IMR-90 (cell line): ENCODE data around the gene SCD. TPM values are rescaled to one million over a fixed set of nuclear protein-coding genes. Genes with fewer than 3 reads are reported as not detected.

ENCODE experiments used
- ATAC-seq: fragments of 200-7000 bp; cut with Tn5 transposase; 2 replicates; pipeline ENCODE4 v1.9.1; 2020; ENCODE audit warnings: low read depth, mild to moderate bottlenecking, moderate library complexity
- BruUV-seq: library from RNA; stranded (reverse); fragments of 400-500 nt; replicated peaks from 2 replicates; lab custom pipeline; 2021; lab: Mats Ljungman, UMichigan
- CTCF ChIA-PET: fragments of 300-600 bp; formaldehyde crosslinking; extraction: SDS; loops from one replicate; lab custom pipeline; 2021; ENCODE audit warnings: antibody characterized with exemption; lab: Yijun Ruan, JAX
- POLR2A ChIA-PET: fragments of 300-600 bp; sonication (Branson Sonifier 250); formaldehyde crosslinking; loops from one replicate; lab custom pipeline; 2022; ENCODE audit warnings: antibody characterized with exemption; ENCODE audit not compliant: unreplicated experiment; lab: Charles Lee
- DNase-seq: peaks from one replicate; pipeline ENCODE4 v3.0.0; 2013
- H2AFZ ChIP-seq: replicated peaks from 2 replicates; pipeline ENCODE3; 2013; ENCODE audit warnings: low read length, mild to moderate bottlenecking; ENCODE audit not compliant: poor library complexity
- H2AK5ac ChIP-seq: 2 replicates; pipeline ENCODE4 v1.6.1; 2013; ENCODE audit warnings: low read depth, low read length, inconsistent platforms
- H2AK9ac ChIP-seq: replicated peaks from 2 replicates; pipeline ENCODE3; 2013; ENCODE audit warnings: mild to moderate bottlenecking, low read depth, low read length, moderate library complexity; ENCODE audit not compliant: poor library complexity
- H2BK120ac ChIP-seq: 2 replicates; pipeline ENCODE4 v1.6.1; 2013; ENCODE audit warnings: low read depth, low read length, inconsistent platforms
- H2BK15ac ChIP-seq: 3 replicates; pipeline ENCODE4 v1.6.1; 2013; ENCODE audit warnings: low read depth, low read length, inconsistent platforms
- H2BK20ac ChIP-seq: 2 replicates; pipeline ENCODE4 v1.6.1; 2013; ENCODE audit warnings: low read depth, mild to moderate bottlenecking, inconsistent platforms, low read length, moderate library complexity
- H2BK5ac ChIP-seq: 2 replicates; pipeline ENCODE4 v1.6.1; 2013; ENCODE audit warnings: mild to moderate bottlenecking, low read depth, low read length, inconsistent platforms; ENCODE audit not compliant: poor library complexity, severe bottlenecking
- H3K14ac ChIP-seq: replicated peaks from 2 replicates; pipeline ENCODE4 v1.6.1; 2013; ENCODE audit warnings: low read depth, low read length, inconsistent platforms
- H3K18ac ChIP-seq: 2 replicates; pipeline ENCODE4 v1.6.1; 2013; ENCODE audit warnings: low read depth, low read length, control low read depth
- H3K23ac ChIP-seq: 2 replicates; pipeline ENCODE4 v1.6.1; 2013; ENCODE audit warnings: low read depth, low read length, inconsistent platforms
- H3K27ac ChIP-seq: 2 replicates; pipeline ENCODE4 v1.5.1; 2013; ENCODE audit warnings: mild to moderate bottlenecking, control low read depth, low read length; ENCODE audit not compliant: insufficient read depth
- H3K27me3 ChIP-seq: 2 replicates; pipeline ENCODE4 v1.6.1; 2013; ENCODE audit warnings: low read length; ENCODE audit not compliant: control insufficient read depth, insufficient read depth
- H3K36me3 ChIP-seq: 2 replicates; pipeline ENCODE4 v1.6.1; 2013; ENCODE audit warnings: low read length, mixed read lengths; ENCODE audit not compliant: control insufficient read depth, insufficient read depth
- H3K4ac ChIP-seq: 2 replicates; pipeline ENCODE4 v1.6.1; 2013; ENCODE audit warnings: low read depth, low read length, inconsistent platforms
- H3K4me1 ChIP-seq: 2 replicates; pipeline ENCODE4 v1.6.1; 2013; ENCODE audit warnings: low read length, mixed read lengths; ENCODE audit not compliant: control insufficient read depth, insufficient read depth
- H3K4me2 ChIP-seq: 2 replicates; pipeline ENCODE4 v1.6.1; 2013; ENCODE audit warnings: low read depth, mild to moderate bottlenecking, control low read depth, low read length, moderate library complexity
- H3K4me3 ChIP-seq: 2 replicates; pipeline ENCODE4 v1.5.1; 2013; ENCODE audit warnings: low read depth, mild to moderate bottlenecking, control low read depth, low read length, moderate library complexity; ENCODE audit not compliant: insufficient read depth
- H3K56ac ChIP-seq: 2 replicates; pipeline ENCODE4 v1.6.1; 2013; ENCODE audit warnings: low read length, inconsistent platforms; ENCODE audit not compliant: insufficient read depth; ENCODE audit errors: extremely low read depth
- H3K79me1 ChIP-seq, 2 experiments: 2 replicates each; pipeline ENCODE4 v1.6.1; 2013; ENCODE audit warnings: low read length in 2 of 2, inconsistent platforms in 1 of 2, low read depth in 1 of 2
- H3K9ac ChIP-seq: 2 replicates; pipeline ENCODE4 v1.6.1; 2013; ENCODE audit warnings: low read depth, low read length, control low read depth
- H3K9me1 ChIP-seq: 2 replicates; pipeline ENCODE4 v1.6.1; 2013; ENCODE audit warnings: low read length, inconsistent platforms; ENCODE audit not compliant: insufficient read depth
- H3K9me3 ChIP-seq: 2 replicates; pipeline ENCODE4 v1.6.1; 2013; ENCODE audit warnings: low read length; ENCODE audit not compliant: control insufficient read depth, insufficient read depth
- H4K20me1 ChIP-seq: 2 replicates; pipeline ENCODE4 v1.6.1; 2013; ENCODE audit warnings: low read length, inconsistent platforms; ENCODE audit not compliant: insufficient read depth
- H4K5ac ChIP-seq: 2 replicates; pipeline ENCODE4 v1.6.1; 2013; ENCODE audit warnings: mild to moderate bottlenecking, low read depth, low read length, control low read depth
- H4K8ac ChIP-seq, 2 experiments: 2 replicates each; pipeline ENCODE4 v1.6.1; 2013; ENCODE audit warnings: low read depth in 2 of 2, low read length in 2 of 2, control low read depth in 1 of 2, inconsistent platforms in 1 of 2
- H4K91ac ChIP-seq: 2 replicates; pipeline ENCODE4 v1.6.1; 2013; ENCODE audit warnings: low read depth, low read length, inconsistent platforms; ENCODE audit not compliant: insufficient read depth
- BHLHE40 ChIP-seq: fragments of 150-350 bp; IDR thresholded peaks from 2 replicates; pipeline ENCODE4 v1.6.1; 2016; ENCODE audit warnings: mild to moderate bottlenecking, low read depth, low read length
- CEBPB ChIP-seq: IDR thresholded peaks from 2 replicates; pipeline ENCODE4 v1.6.1; 2012; ENCODE audit warnings: low read depth, low read length, improper control_type of control experiment
- CTCF ChIP-seq: conservative IDR thresholded peaks from 2 replicates; pipeline ENCODE4 v1.5.1; 2012; ENCODE audit warnings: mild to moderate bottlenecking, low read depth, low read length, improper control_type of control experiment
- FOS ChIP-seq: fragments of 150-350 bp; IDR thresholded peaks from 2 replicates; pipeline ENCODE4 v1.6.1; 2016; ENCODE audit warnings: low read depth, low read length
- MAFK ChIP-seq: IDR thresholded peaks from 2 replicates; pipeline ENCODE4 v1.6.1; 2012; ENCODE audit warnings: low read depth, low read length, improper control_type of control experiment
- MAZ ChIP-seq: IDR thresholded peaks from 2 replicates; pipeline ENCODE4 v1.6.1; 2012; ENCODE audit warnings: low read depth, mild to moderate bottlenecking, low read length, improper control_type of control experiment, moderate library complexity, borderline replicate concordance
- MXI1 ChIP-seq: IDR thresholded peaks from 2 replicates; pipeline ENCODE4 v1.6.1; 2012; ENCODE audit warnings: low read depth, mild to moderate bottlenecking, low read length, moderate library complexity, borderline replicate concordance
- NFE2L2 ChIP-seq: fragments of 150-350 bp; IDR thresholded peaks from 2 replicates; pipeline ENCODE4 v1.6.1; 2016; ENCODE audit warnings: low read depth, mild to moderate bottlenecking, low read length
- POLR2A ChIP-seq: IDR thresholded peaks from 2 replicates; pipeline ENCODE4 v1.6.1; 2012; ENCODE audit warnings: mild to moderate bottlenecking, low read depth, low read length
- SMC3 ChIP-seq: fragments of 150-350 bp; IDR thresholded peaks from 2 replicates; pipeline ENCODE4 v1.6.1; 2016; ENCODE audit warnings: low read depth, mild to moderate bottlenecking, antibody characterized with exemption, low read length, moderate library complexity
- WGBS, 2 experiments: methylation state at CpG; one replicate each; pipeline versions ENCODE4 v1.1.5 to v1.1.7; 2013; ENCODE audit warnings: missing lambda C conversion rate in 2 of 2; ENCODE audit not compliant: insufficient read length in 1 of 2; ENCODE audit errors: extremely low coverage in 2 of 2; 5-methylcytosine and 5-hydroxymethylcytosine counted together
- dilution Hi-C: fragments of 300-500 bp; cut with HindIII; formaldehyde crosslinking; loops from one replicate; pipeline ENCODE4 v1.14.3; 2018; ENCODE audit warnings: low sequenced_read_pairs; ENCODE audit not compliant: unreplicated experiment
- in situ Hi-C: fragments of 300-500 bp; cut with MboI; formaldehyde crosslinking; loops from 3 replicates; pipeline ENCODE4 v1.14.3; 2019; ENCODE audit warnings: low sequenced_read_pairs, inconsistent platforms, mixed read lengths
- intact Hi-C: fragments of 100-400 bp; cut with micrococcal nuclease; formaldehyde crosslinking; loops from 2 replicates; pipeline ENCODE4 v1.10.0; 2022
- polyA plus RNA-seq, 3 experiments: library from polyadenylated mRNA; depleted of rRNA; stranded (reverse); fragments of >200 nt; gene quantifications; 2 replicates each; pipeline ENCODE4 v1.2.3, GENCODE V29; 2012; ENCODE audit warnings: low replicate concordance in 1 of 3
- total RNA-seq: library from RNA; depleted of rRNA; stranded (reverse); fragments of >200 nt; gene quantifications from 2 replicates; pipeline ENCODE4 v1.2.3, GENCODE V29; 2012
- TF ChIP-seq, protein P1 (sequence below): fragments of 150-350 bp; IDR thresholded peaks from 2 replicates; pipeline ENCODE4 v1.6.1; 2017; ENCODE audit warnings: mild to moderate bottlenecking, antibody characterized with exemption, low read length, low read depth

Gene SCD
- total and polyA plus RNA-seq, 2 of the 4 experiments (the other 2 are of a cell fraction), result 50.7 to 65.1 TPM

GRCh38 chr10:100359529-100360150 lies 12.6 kb downstream of the SCD start:
- no peak overlapping the region for H2BK15ac ChIP-seq
- H3K56ac ChIP-seq, result no peak overlapping the region
- in situ Hi-C loops (no loop called here), dilution Hi-C loops (no loop called here), intact Hi-C loops (no loop called here)
- H2AFZ ChIP-seq, result no peak overlapping the region
- H3K27ac ChIP-seq, result no peak overlapping the region
- H3K4me3 ChIP-seq, result no peak overlapping the region
- H2AK5ac ChIP-seq, result no peak overlapping the region
- ChIA-PET CTCF (no interaction called here), POLR2A (no interaction called here)
- H3K4me1 ChIP-seq, result no peaks in the 10 kb centered on the region
- H3K79me1 ChIP-seq, result no peaks in the 10 kb centered on the region
- TF ChIP-seq, protein P1, sequence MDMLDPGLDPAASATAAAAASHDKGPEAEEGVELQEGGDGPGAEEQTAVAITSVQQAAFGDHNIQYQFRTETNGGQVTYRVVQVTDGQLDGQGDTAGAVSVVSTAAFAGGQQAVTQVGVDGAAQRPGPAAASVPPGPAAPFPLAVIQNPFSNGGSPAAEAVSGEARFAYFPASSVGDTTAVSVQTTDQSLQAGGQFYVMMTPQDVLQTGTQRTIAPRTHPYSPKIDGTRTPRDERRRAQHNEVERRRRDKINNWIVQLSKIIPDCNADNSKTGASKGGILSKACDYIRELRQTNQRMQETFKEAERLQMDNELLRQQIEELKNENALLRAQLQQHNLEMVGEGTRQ, result no peak
- no peak for TF ChIP-seq MXI1
- no peak for TF ChIP-seq CTCF
- TF ChIP-seq BHLHE40, result no peak
- no peak for TF ChIP-seq FOS
- no peak for TF ChIP-seq MAFK
- TF ChIP-seq POLR2A, result no peak
- no peak for TF ChIP-seq NFE2L2
- no peak for TF ChIP-seq MAZ
- no peak for TF ChIP-seq CEBPB
- no peak for TF ChIP-seq SMC3
- H3K36me3 ChIP-seq, result peaks cover 56% of the 10 kb centered on the region
- H2BK20ac ChIP-seq, result no peak overlapping the region
- no peak overlapping the region for H3K18ac ChIP-seq
- WGBS, 2 experiments, result no CpG with 5 or more reads among the region's 3 CpGs
- no peak overlapping the region for H3K4ac ChIP-seq
- H2BK5ac ChIP-seq, result no peak overlapping the region
- no peaks in the 10 kb centered on the region for H3K27me3 ChIP-seq
- H2AK9ac ChIP-seq, result no peak overlapping the region
- DNase-seq, result no peak
- no peak overlapping the region for H3K14ac ChIP-seq
- no peak overlapping the region for H3K9ac ChIP-seq
- no peak overlapping the region for H4K5ac ChIP-seq
- H3K9me1 ChIP-seq, result no peaks in the 10 kb centered on the region; the same call in 1 of the 2 replicates
- no peak overlapping the region for H4K91ac ChIP-seq
- no peak overlapping the region for H4K8ac ChIP-seq
- no peaks in the 10 kb centered on the region for H3K9me3 ChIP-seq
- H4K20me1 ChIP-seq, result 0 out of 2 replicates have a peak, but pooled peaks cover 7% of the 10 kb centered on the region
- no peak overlapping the region for H3K4me2 ChIP-seq
- no peak for ATAC-seq
- H3K23ac ChIP-seq, result no peak overlapping the region
- no TSS peak for BruUV-seq
- no peak overlapping the region for H2BK120ac ChIP-seq
